Measurements from ENCODE around the gene SRMS.

SRMS gene

GRCh38 chr20:63570281-63571086, 22.9 kb upstream of the SRMS start:
- TF ChIP-seq CTCF (IDR thresholded peaks at IDR 0.05): no peak

- TF ChIP-seq CTCF (IDR thresholded peaks at IDR 0.05): no peak
These were observed 21.7 kb upstream of the SRMS start for GRCh38 chr20:63568986-63569949.

DNA sequence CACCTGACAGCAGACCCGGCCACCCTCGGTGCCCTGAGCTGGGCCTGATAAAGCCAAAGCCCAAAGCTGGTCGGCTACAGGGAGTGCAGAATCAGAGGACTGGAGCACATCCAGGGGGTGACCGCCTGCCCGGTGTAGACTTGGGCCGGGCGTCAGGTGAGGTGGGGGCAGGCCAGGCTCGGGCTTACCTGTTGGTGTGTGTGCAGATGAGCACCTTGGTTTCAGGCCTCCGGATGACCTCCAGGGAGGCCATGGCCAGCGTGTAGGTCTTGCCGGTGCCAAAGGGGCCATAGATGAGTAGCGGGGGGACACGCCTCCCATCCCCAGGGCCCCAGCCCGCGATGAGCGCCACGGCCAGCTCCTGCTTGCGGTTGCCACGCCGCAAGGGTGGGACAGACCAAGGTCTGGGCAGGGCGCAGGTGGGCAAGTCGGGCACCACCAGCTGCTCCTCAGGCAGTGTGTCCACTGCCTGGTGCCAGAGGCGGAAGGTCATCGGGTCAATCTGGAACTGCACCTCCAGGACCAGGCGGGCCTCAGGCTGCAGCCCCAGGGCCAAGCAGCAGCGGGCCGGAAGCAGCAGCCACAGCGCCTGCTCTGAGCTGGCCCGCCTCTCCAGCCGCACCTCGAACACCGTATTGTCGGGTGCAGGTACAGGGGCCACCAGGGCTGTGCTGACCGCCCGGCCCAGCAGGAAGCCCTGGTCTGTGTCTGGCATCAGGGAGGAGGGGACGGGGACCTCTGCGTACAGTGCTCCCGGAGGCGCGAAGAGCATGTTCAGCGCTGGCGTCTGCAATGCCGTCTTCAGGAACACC, 20.8 kb upstream of the SRMS start:
- TF ChIP-seq CTCF (IDR thresholded peaks at IDR 0.05): no peak

GRCh38 chr20:63567386-63568169, 20.0 kb upstream of the SRMS start:
- no peak for TF ChIP-seq CTCF (IDR thresholded peaks at IDR 0.05)

DNA sequence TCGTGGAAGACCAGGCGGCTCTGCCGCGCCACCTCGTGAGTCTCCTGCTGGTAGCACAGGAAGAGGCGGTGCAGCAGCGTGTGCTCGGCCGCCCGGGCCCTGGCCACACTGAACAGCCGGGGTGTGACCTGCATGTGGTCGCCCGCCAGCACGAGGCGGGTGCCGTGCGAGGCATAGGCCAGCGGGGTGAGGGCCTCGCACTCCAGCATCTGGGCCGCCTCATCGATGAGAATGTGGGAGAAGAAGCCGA, 19.5 kb upstream of the SRMS start:
- TF ChIP-seq CTCF (IDR thresholded peaks at IDR 0.05): no peak

GRCh38 chr20:63566395-63567135, 19.0 kb upstream of the SRMS start:
- no peak for TF ChIP-seq CTCF (IDR thresholded peaks at IDR 0.05)

All from LNCAP (cell line).